CD4-positive, alpha-beta memory T cell (primary cell): ENCODE measurements around the gene RHOA. TPM values are rescaled to one million over a fixed set of nuclear protein-coding genes. Genes with fewer than 3 reads are reported as not detected.
"Not testable (repeated sequence)": the region's sequence is repeated elsewhere in the genome, so short reads cannot be mapped to it uniquely, and the experiment has no call there.

Source experiments
- CTCF ChIA-PET: fragments of 350-600 bp; sonication (Branson Sonifier 250); formaldehyde crosslinking; loops from one replicate; lab custom pipeline; 2021; ENCODE audit warnings: inconsistent platforms; ENCODE audit not compliant: partially characterized antibody; lab: Charles Lee
- POLR2A ChIA-PET: fragments of 350-600 bp; sonication (Branson Sonifier 250); formaldehyde crosslinking; loops from one replicate; lab custom pipeline; 2021; ENCODE audit not compliant: partially characterized antibody; lab: Charles Lee
- DNase-seq, 5 donors: peaks; one replicate each; pipeline versions ENCODE4 v3.0.0 to v3.0.0-alpha.2; 2020 to 2022; ENCODE audit warnings: mixed read lengths in 1 of 5
- H3K27ac ChIP-seq: one replicate; pipeline ENCODE4 v1.7.0; 2013; ENCODE audit warnings: low read depth, low read length
- H3K27me3 ChIP-seq: 2 replicates; pipeline ENCODE4 v1.7.0; 2013; ENCODE audit warnings: mild to moderate bottlenecking, low read length, moderate library complexity; ENCODE audit not compliant: insufficient read depth
- H3K36me3 ChIP-seq: 2 replicates; pipeline ENCODE4 v1.7.0; 2013; ENCODE audit warnings: mild to moderate bottlenecking, low read length, moderate library complexity; ENCODE audit not compliant: insufficient read depth
- H3K4me1 ChIP-seq: 2 replicates; pipeline ENCODE4 v1.7.0; 2013; ENCODE audit warnings: mild to moderate bottlenecking, low read length, moderate library complexity; ENCODE audit not compliant: insufficient read depth
- H3K4me3 ChIP-seq, 2 donors: one replicate each; pipeline ENCODE4 v1.7.0; 2013; ENCODE audit warnings: low read length in 2 of 2, mild to moderate bottlenecking in 1 of 2
- H3K9me3 ChIP-seq, 2 donors: one replicate each; pipeline ENCODE4 v1.7.0; 2013; ENCODE audit warnings: low read length in 2 of 2, control low read depth in 1 of 2; ENCODE audit not compliant: control insufficient read depth in 1 of 2
- H3K27ac Mint-ChIP-seq, 7 donors: one replicate each; pipeline ENCODE4 v1.8.0; 2020 to 2021; ENCODE audit warnings: mixed read lengths in 7 of 7, mild to moderate bottlenecking in 6 of 7, inconsistent platforms in 3 of 7, moderate library complexity in 3 of 7
- H3K27me3 Mint-ChIP-seq, 2 donors: one replicate each; pipeline ENCODE4 v1.8.0; 2020 to 2021; ENCODE audit warnings: mixed read lengths in 2 of 2
- H3K36me3 Mint-ChIP-seq, 2 donors: one replicate each; pipeline ENCODE4 v1.8.0; 2020 to 2021; ENCODE audit warnings: mixed read lengths in 2 of 2, inconsistent platforms in 1 of 2, mild to moderate bottlenecking in 1 of 2
- H3K4me1 Mint-ChIP-seq, 4 donors: one replicate each; pipeline ENCODE4 v1.8.0; 2020 to 2021; ENCODE audit warnings: mixed read lengths in 4 of 4, mild to moderate bottlenecking in 1 of 4
- H3K4me3 Mint-ChIP-seq, 8 donors: one replicate each; pipeline ENCODE4 v1.8.0; 2020 to 2021; ENCODE audit warnings: mixed read lengths in 8 of 8, mild to moderate bottlenecking in 7 of 8, moderate library complexity in 6 of 8, inconsistent platforms in 3 of 8
- H3K9me3 Mint-ChIP-seq, 8 donors: one replicate each; pipeline ENCODE4 v1.8.0; 2020 to 2021; ENCODE audit warnings: mixed read lengths in 8 of 8, mild to moderate bottlenecking in 5 of 8, inconsistent platforms in 3 of 8, moderate library complexity in 1 of 8
- intact Hi-C: fragments of 100-400 bp; cut with micrococcal nuclease; formaldehyde crosslinking; loops from one replicate; pipeline ENCODE4 v1.15.1; 2023
- polyA plus RNA-seq, 2 donors: library from polyadenylated mRNA; unstranded; fragments of 300-500 nt; fragmentation: Illumina TruSeq; gene quantifications; one replicate each; pipeline ENCODE4 v1.2.3, GENCODE V29; 2021
- total RNA-seq, 2 experiments: library from RNA; stranded (reverse); gene quantifications; one replicate each; pipeline ENCODE4 v1.2.3, GENCODE V29; 2021

The RHOA gene
- total and polyA plus RNA-seq, 4 experiments from 2014 or later = 246 to 784 (median 443) TPM

GRCh38 chr3:49410066-49410845, 1.5 kb downstream of the RHOA start:
- peak overlapping the region; percentile 43 to 96 (median 94) for H3K27ac Mint-ChIP-seq
- H3K4me3 ChIP-seq = peak overlapping the region; percentile 45 to 69
- peak overlapping the region; percentile 91 to 98 (median 94) for H3K4me3 Mint-ChIP-seq
- no peaks in the 10 kb centered on the region for H3K9me3 ChIP-seq
- H3K4me1 Mint-ChIP-seq = peaks cover 49 to 82% (median 62%) of the 10 kb centered on the region in 4 donors
- H3K36me3 Mint-ChIP-seq = peaks cover 3 to 21% of the 10 kb centered on the region in 2 donors
- peak overlapping the region; percentile 93 for H3K27ac ChIP-seq
- peaks cover 0 to 2% (median 0%) of the 10 kb centered on the region in 8 donors for H3K9me3 Mint-ChIP-seq
- POLR2A ChIA-PET = interaction anchor here (0.7 to 7.6 kb wide), 8 partner anchors 9 to 73 kb away, joined by 3 to 179 read pairs (median 8); partner anchors contain the start of genes NICN1 and USP4
- no peaks in the 10 kb centered on the region for H3K36me3 ChIP-seq
- no peaks in the 10 kb centered on the region for H3K27me3 ChIP-seq
- intact Hi-C loops = loop anchor here (5.0 to 10.0 kb wide), 3 partner anchors 265 to 723 kb away; partner anchors contain the start of genes APEH and NCKIPSD
- no peaks in the 10 kb centered on the region for H3K27me3 Mint-ChIP-seq
- CTCF ChIA-PET = interaction anchor here (3.3 kb wide), 1 partner anchor 71 kb away, joined by 21 read pairs; the partner anchor contains the start of gene USP4
- DNase-seq = peak in 4 of 5 donors; percentile 26 to 58 (median 36)
- peaks cover 81% of the 10 kb centered on the region for H3K4me1 ChIP-seq

- Mint-ChIP-seq H3K9me3 (no peaks in the 10 kb centered on the region), H3K27me3 (no peaks in the 10 kb centered on the region), H3K27ac (peak overlapping the region; percentile 78 to 89 (median 84)), H3K4me3 (peak overlapping the region in 7 of 8 donors; percentile 11 to 88 (median 77)), H3K4me1 (peaks cover 42 to 65% (median 50%) of the 10 kb centered on the region in 4 donors), H3K36me3 (peaks cover 3 to 27% of the 10 kb centered on the region in 2 donors)
- Histone ChIP-seq H3K4me1 (peaks cover 70% of the 10 kb centered on the region), H3K27ac (no peak overlapping the region), H3K36me3 (no peaks in the 10 kb centered on the region), H3K27me3 (no peaks in the 10 kb centered on the region), H3K9me3 (no peaks in the 10 kb centered on the region), H3K4me3 (no peak overlapping the region)
- intact Hi-C loops = no loop called here
- DNase-seq = no peak
- ChIA-PET CTCF (interaction anchor here (1.2 to 3.3 kb wide), 3 partner anchors 42 to 68 kb away, joined by 3 to 21 read pairs (median 6); partner anchors contain the start of gene USP4), POLR2A (interaction anchor here (2.4 to 2.6 kb wide), 2 partner anchors 10 to 67 kb away, joined by 9 to 10 read pairs; partner anchors contain the start of gene USP4)
These were observed 4.9 kb downstream of the RHOA start for GRCh38 chr3:49406571-49407565.

GRCh38 chr3:49405570-49405969, 6.2 kb downstream of the RHOA start:
- H3K27me3 Mint-ChIP-seq, H3K36me3 ChIP-seq, H3K27me3 ChIP-seq, H3K9me3 Mint-ChIP-seq, H3K4me3 ChIP-seq, DNase-seq, H3K27ac ChIP-seq, intact Hi-C loops, H3K9me3 ChIP-seq: not testable (repeated sequence)
- peaks cover 79% of the 10 kb centered on the region for H3K4me1 ChIP-seq
- Mint-ChIP-seq H3K4me1 (peaks cover 49 to 75% (median 56%) of the 10 kb centered on the region in 4 donors), H3K36me3 (peaks cover 7 to 30% of the 10 kb centered on the region in 2 donors), H3K4me3 (peak overlapping the region in 4 of 8 donors; percentile 15 to 78 (median 36)), H3K27ac (peak overlapping the region in 4 of 7 donors; percentile 39 to 85 (median 73))
- POLR2A ChIA-PET = interaction anchor here (0.6 to 2.4 kb wide), 2 partner anchors 55 to 65 kb away, joined by 3 to 9 read pairs; partner anchors contain the start of gene USP4
- CTCF ChIA-PET = interaction anchor here (0.5 to 1.6 kb wide), 2 partner anchors 66 to 1835 kb away, joined by 3 to 6 read pairs; partner anchors contain the start of gene USP4

- H3K4me3 Mint-ChIP-seq = no peak overlapping the region
- H3K27ac Mint-ChIP-seq = peak overlapping the region in 4 of 7 donors; percentile 7 to 56 (median 25)
These were observed 7.9 kb downstream of the RHOA start for GRCh38 chr3:49403891-49404290.

GRCh38 chr3:49401766-49402165, 10.0 kb downstream of the RHOA start:
- ChIA-PET POLR2A (interaction anchor here (1.2 to 3.0 kb wide), 3 partner anchors 8 to 53 kb away, joined by 3 to 15 read pairs (median 5); partner anchors contain the start of genes RHOA and TCTA), CTCF (interaction anchor here (1.0 kb wide), 1 partner anchor 47 kb away, joined by 5 read pairs; no protein-coding TSS in a partner anchor)
- DNase-seq = no peak
- no peaks in the 10 kb centered on the region for H3K9me3 ChIP-seq
- Mint-ChIP-seq H3K27me3 (no peaks in the 10 kb centered on the region), H3K27ac (peak overlapping the region in 4 of 7 donors; percentile 8 to 63 (median 45)), H3K36me3 (peaks cover 7 to 45% of the 10 kb centered on the region in 2 donors), H3K4me1 (peaks cover 43 to 74% (median 52%) of the 10 kb centered on the region in 4 donors), H3K9me3 (no peaks in the 10 kb centered on the region), H3K4me3 (peak overlapping the region in 1 of 8 donors; percentile 16)
- no peaks in the 10 kb centered on the region for H3K27me3 ChIP-seq
- peaks cover 74% of the 10 kb centered on the region for H3K4me1 ChIP-seq
- no peak overlapping the region for H3K27ac ChIP-seq
- no peak overlapping the region for H3K4me3 ChIP-seq
- intact Hi-C loops = no loop called here
- H3K36me3 ChIP-seq = no peaks in the 10 kb centered on the region

More at GRCh38 chr3:49403891-49404290, 7.9 kb downstream of the RHOA start:
- no peaks in the 10 kb centered on the region for H3K27me3 ChIP-seq
- no peaks in the 10 kb centered on the region for H3K9me3 Mint-ChIP-seq
- CTCF ChIA-PET = interaction anchor here (0.6 to 0.7 kb wide), 2 partner anchors 64 to 490 kb away, joined by 3 read pairs; no protein-coding TSS in a partner anchor
- no peak overlapping the region for H3K4me3 ChIP-seq
- H3K4me1 ChIP-seq = peaks cover 77% of the 10 kb centered on the region
- H3K36me3 ChIP-seq = no peaks in the 10 kb centered on the region
- POLR2A ChIA-PET = interaction anchor here (0.8 to 1.3 kb wide), 3 partner anchors 15 to 65 kb away, joined by 3 to 4 read pairs (median 3); no protein-coding TSS in a partner anchor
- H3K36me3 Mint-ChIP-seq = peaks cover 7 to 37% of the 10 kb centered on the region in 2 donors
- H3K27me3 Mint-ChIP-seq = no peaks in the 10 kb centered on the region
- peaks cover 46 to 74% (median 55%) of the 10 kb centered on the region in 4 donors for H3K4me1 Mint-ChIP-seq
- no peak for DNase-seq
- H3K9me3 ChIP-seq = no peaks in the 10 kb centered on the region
- intact Hi-C loops = no loop called here
- H3K27ac ChIP-seq = no peak overlapping the region

- peak overlapping the region in 4 of 7 donors; percentile 27 to 58 (median 38) for H3K27ac Mint-ChIP-seq
These were observed 12.3 kb downstream of the RHOA start for GRCh38 chr3:49399461-49399860.

More at GRCh38 chr3:49399461-49399860, 12.3 kb downstream of the RHOA start:
- DNase-seq = no peak
- Mint-ChIP-seq H3K9me3 (no peaks in the 10 kb centered on the region), H3K4me1 (peaks cover 39 to 76% (median 53%) of the 10 kb centered on the region in 4 donors), H3K4me3 (peak overlapping the region in 5 of 8 donors; percentile 20 to 54 (median 32)), H3K36me3 (peaks cover 12 to 55% of the 10 kb centered on the region in 2 donors), H3K27me3 (no peaks in the 10 kb centered on the region)
- Histone ChIP-seq H3K9me3 (no peaks in the 10 kb centered on the region), H3K36me3 (peaks cover 2% of the 10 kb centered on the region), H3K4me1 (peaks cover 73% of the 10 kb centered on the region), H3K27ac (no peak overlapping the region), H3K27me3 (no peaks in the 10 kb centered on the region), H3K4me3 (no peak overlapping the region)
- ChIA-PET CTCF (interaction anchor here (0.6 to 1.7 kb wide), 2 partner anchors 48 to 59 kb away, joined by 4 to 6 read pairs; partner anchors contain the start of gene USP4), POLR2A (interaction anchor here (3.0 kb wide), 1 partner anchor 13 kb away, joined by 15 read pairs; the partner anchor contains the start of genes RHOA and TCTA)
- intact Hi-C loops = no loop called here
